ENCODE measurements around the gene PPFIA1.
A peak's percentile ranks its signal among the peaks of the same experiment; 100 is the strongest.
"Not testable (repeated sequence)": the region's sequence is repeated elsewhere in the genome, so short reads cannot be mapped to it uniquely, and the experiment has no call there.

The PPFIA1 gene

GRCh38 chr11:70394211-70394950 is 123.9 kb downstream of the PPFIA1 start:
- no peak for DNase-seq (ENCODE audit: low read depth in 2 of 2)

- no peak for DNase-seq (ENCODE audit: low read depth in 2 of 2)
Measured at GRCh38 chr11:70397336-70397982, 127.0 kb downstream of the PPFIA1 start.

GRCh38 chr11:70397983-70398833 is 127.7 kb downstream of the PPFIA1 start, which contains the start of gene CTTN:
Gene CTTN (plus strand): TSS chr11:70398529. CDS start chr11:70407298, 8,769 bp downstream.
- peak; percentile 60 to 85 for DNase-seq (ENCODE audit: low read depth in 2 of 2)

DNA sequence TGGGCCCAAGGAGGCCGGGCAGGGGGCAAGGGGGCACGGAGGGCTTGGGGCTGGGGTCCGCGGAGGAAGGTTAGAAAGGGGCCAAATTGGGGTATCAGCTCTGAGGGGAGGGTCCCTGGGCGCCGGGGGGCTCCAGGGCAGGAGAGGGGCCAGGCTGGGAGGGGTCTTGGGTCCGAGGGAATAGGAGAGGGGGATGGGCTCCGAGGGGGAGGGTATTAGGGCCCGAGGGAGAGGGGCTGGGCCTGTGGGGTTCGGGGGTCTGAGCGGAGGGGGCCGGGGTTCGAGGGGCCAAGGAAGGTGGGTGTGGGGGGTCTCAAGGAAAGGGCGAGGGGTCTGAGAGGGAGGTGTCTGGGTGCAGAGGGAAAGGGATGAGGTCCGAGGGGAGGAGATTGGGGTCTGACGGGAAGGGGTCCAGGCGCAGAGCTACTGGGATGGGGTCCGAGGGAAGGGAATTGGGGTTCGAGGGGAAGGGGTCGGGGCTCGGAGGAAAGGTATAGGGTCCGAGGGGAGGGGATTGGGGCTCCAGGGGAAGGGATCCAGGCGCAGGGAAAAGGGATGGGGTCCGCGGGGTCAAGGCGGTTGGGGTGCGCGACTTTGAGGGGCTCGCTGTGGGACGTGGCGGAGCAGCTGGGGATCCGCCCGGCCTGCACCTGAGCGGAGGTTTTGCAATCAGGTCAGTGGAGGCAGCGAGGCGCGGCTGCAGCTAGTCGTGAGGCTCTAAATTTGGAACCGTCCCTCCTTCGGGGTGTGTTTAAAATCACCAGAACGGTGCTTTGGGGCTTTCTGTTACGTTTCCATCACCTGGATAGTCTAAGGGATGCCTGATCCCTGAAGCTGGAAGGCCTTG is 128.6 kb downstream of the PPFIA1 start:
- DNase-seq (ENCODE audit: low read depth in 2 of 2) = no peak

- no peak for DNase-seq (ENCODE audit: low read depth in 2 of 2)
Measured at GRCh38 chr11:70399681-70400112, 129.2 kb downstream of the PPFIA1 start.

GRCh38 chr11:70400643-70401042 is 130.2 kb downstream of the PPFIA1 start:
- no peak for DNase-seq (ENCODE audit: low read depth in 2 of 2)

GRCh38 chr11:70402016-70402415 is 131.5 kb downstream of the PPFIA1 start:
- DNase-seq (ENCODE audit: low read depth in 2 of 2) = no peak

- DNase-seq (ENCODE audit: low read depth in 2 of 2) = no peak
Measured at GRCh38 chr11:70402685-70403084, 132.2 kb downstream of the PPFIA1 start.

DNA sequence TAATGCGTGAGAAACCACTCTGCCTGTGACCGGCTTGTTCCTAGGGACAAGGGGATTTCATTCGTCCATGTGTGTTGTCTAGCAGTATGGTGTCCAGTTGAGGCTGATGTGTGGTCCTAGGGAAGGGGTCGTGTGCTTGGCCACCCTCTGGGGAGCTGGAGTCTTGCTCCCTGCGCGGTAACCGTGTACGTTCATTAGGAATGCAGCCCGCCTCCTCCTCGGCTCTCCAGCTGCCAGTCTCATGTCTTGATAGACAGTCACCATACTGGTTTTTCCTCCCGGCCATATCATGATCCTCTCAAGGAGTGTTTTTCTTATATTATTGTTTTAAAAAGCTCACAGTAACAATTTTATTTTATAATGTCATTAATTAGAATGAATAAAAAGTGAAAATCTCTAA is 133.8 kb downstream of the PPFIA1 start:
- no peak for DNase-seq (ENCODE audit: low read depth in 2 of 2)

DNA sequence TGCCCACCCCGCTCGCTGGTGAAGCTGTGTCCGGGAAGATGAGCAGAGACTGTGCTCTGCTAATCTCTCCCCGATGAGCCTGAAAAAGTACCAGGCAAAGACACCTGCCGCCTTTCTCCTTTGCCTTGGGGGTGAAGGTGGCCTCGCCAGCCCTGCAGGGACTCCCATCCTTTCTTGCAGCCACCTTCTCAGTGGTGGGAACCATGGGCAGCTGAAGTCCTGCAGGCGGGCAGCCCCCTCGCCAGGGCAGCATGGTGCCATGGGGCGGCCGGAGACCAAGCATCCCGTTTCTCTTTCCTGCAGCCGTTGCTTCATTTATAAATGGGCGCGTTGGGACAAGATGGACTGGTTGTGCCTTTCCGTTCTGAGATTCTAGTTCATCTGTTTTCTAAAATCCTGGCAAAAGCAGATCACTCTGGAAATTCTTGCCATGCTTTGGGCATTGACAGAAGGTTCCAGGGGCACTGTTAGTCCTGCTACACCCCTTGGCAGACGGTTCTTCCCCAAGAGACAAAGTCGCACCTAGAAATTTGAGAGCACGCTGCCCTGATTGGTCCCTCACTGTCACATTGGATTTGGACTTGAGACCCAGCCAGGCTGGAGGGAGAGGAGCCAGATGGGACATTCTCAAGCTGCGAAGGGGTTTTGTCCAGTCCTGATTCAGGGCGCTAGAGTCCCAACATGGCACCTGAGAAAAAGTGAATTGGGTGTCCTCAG is 135.3 kb downstream of the PPFIA1 start:
- DNase-seq (ENCODE audit: low read depth in 2 of 2) = no peak

DNA sequence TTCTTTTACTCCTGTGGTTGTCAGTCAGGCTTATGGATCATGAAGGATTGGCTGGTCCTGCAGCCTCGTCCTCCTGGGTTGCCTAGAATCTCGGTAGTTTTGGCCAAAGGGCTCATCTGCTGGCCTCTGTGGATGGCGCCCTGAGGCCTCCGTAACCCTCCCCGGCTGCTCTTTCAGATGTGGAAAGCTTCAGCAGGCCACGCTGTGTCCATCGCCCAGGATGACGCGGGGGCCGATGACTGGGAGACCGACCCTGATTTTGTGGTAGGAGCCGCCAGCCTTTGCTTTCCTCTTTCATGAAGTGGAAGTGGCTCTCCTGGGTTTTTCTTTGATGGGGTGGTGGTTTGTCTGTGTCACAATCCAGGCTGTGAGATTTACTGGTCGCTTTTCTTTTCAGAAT is 136.6 kb downstream of the PPFIA1 start:
- no peak for DNase-seq (ENCODE audit: low read depth in 2 of 2)

DNA sequence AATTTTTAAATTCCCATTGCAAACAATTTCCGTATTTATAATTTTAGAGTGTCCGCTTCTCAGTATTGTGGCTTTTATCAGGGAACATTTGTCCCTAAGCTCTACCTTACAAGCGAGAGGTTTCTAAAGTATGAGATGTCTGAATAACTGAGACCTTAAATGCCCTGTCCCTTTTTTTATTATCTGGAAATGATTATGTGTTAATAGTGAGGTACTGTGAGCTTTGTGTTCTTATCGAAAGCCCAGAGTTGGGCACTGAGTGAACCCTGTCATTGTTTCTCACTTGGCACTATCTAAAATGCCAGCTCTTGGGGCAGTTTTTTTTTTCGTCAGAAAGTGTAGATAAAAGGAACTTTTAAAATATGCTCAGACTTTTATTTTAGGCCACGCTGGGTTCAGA is 137.3 kb downstream of the PPFIA1 start:
- DNase-seq (ENCODE audit: low read depth in 2 of 2) = no peak

DNA sequence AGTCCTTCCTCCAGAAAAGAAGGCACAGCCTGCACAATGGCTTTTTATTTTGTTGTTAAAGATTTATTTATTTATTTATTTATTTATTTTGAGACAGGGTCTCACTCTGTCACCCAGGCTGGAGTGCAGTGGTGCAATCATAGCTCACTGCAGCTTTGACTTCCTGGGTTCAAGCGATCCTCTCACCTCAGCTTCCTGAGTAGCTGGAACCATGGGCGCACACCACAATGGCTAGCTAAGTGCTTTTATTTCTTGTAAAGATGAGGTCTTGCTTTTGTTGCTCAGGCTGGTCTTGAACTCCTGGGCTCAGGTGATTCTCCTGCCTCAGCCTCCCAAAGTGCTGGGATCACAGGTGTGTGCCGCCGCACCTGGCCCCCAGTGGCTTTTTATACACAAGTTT is 137.8 kb downstream of the PPFIA1 start:
- DNase-seq (ENCODE audit: low read depth in 2 of 2) = not testable (repeated sequence)

- no peak for DNase-seq (ENCODE audit: low read depth in 2 of 2)
Measured at GRCh38 chr11:70409437-70409836, 138.9 kb downstream of the PPFIA1 start.

DNA sequence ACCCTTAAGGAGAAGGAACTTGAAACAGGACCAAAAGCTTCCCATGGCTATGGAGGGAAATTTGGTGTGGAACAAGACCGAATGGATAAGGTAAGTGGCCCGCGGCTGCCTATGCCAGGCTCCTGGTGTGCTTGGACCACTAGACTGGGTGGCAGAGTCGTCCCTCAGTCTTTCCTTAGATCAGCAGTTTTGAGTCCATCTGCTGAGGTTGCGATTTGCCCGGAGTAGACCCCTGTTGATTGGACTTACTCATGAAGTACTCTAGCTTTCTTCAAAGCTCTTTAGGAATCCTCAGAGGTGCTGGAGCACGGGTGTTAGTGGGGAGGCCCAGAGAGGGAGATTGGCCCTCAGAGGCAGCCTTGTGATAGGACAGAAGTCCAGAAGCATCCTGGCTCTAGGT is 139.4 kb downstream of the PPFIA1 start:
- no peak for DNase-seq (ENCODE audit: low read depth in 2 of 2)

DNA sequence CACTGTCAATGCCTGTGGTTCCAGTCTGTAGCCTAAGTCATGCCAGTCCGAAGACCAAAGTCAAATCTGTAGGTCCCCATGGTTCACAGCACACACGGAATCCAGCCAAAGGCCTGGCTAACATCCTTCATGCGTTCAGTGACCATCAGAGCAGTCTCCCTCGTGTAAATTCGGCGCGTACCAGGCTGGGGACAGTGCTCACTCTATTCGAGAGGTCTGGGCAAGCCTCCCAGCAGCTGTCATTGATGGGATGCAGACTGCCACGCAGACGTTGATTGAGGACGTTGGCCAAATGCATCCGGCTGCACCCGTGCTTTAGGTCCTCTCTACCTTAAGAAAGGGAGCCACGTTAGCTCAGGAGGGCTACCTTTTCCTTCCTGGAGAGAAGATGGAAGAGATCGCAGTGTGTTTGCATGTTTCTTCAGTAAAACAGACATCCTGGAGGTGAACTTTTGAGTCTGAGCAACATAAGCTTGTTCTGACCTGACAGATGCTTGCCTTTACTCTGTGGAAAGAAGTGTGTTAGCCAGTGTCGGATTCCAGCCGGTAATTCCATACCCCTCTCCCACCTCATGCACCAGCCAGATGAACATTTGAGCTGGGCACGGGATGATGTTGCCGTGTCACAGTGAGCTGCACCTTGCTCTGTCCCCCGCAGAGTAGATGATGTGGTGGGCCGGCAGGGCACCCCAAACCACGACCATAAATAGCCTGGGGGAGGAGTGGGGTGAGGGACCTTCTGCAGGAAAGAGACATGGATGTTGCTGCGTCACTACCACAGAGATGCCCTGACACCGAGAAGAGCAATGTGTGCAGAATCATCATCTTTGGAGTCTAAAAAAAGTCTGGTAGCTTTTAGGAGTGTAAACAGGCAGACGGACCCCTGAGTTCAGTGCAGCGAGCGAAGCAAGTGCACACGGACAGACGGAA is 140.1 kb downstream of the PPFIA1 start:
- no peak for DNase-seq (ENCODE audit: low read depth in 2 of 2)

DNA sequence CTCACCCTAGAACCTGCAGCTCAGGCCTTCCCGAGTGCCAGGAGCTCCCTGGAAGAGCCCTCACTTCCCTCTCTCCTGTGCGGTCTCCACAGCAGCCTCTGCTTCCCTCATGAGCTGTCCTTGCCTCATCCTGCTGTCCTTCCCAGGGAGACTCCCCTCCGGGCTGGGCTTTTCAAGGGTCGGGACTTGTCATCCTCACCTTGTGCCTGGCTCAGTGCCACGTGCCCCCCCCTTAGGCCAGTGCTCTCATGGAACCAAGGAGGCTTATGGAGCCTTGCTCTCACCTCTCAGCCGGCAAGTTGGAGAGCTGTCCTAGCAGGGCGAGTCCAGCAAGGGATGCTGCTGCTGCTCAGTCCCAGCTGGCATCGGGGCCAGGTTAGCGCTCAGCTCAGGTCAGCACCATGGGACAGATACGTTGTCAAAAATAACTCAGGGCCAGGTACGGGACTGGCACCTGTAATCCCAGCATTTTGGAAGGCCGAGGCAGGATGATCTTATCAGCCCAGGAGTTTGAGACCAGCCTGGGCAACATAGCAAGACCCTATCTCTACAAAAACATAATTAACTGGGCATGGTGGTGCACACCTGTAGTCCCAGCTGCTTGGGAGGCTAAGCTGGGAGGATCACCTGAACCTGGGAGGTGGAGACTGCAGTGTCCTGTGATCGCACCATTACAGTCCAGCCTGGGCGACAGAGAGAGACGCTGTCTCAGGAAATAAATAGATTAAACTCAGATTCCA is 141.4 kb downstream of the PPFIA1 start:
- DNase-seq (ENCODE audit: low read depth in 2 of 2) = no peak

GRCh38 chr11:70413151-70413550 is 142.7 kb downstream of the PPFIA1 start:
- no peak for DNase-seq (ENCODE audit: low read depth in 2 of 2)
